ENCODE data around the gene KIF21A.

The KIF21A gene

GRCh38 chr12:39352471-39353017, 90.4 kb downstream of the KIF21A start:
- TF ChIP-seq CTCF (IDR thresholded peaks at IDR 0.05): no peak

DNA sequence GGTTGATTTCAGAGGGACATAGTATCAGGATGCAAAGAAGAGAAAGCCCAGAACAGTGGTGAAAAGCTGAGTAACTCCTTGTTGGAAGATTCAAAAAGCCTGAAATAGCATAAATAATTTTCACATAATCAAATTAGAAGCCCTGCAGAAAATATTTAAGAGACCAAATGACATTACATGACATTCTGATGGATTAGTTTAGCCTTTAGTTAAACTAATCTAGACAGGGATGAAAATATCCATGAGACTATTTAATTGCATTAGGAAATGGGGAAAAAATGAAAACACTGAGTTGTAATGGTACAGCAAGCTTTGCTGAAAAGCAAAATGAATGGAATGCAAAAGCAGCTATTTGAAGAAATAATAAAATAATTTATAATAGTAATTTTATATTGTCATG, 91.8 kb downstream of the KIF21A start:
- TF ChIP-seq CTCF (IDR thresholded peaks at IDR 0.05): no peak

DNA sequence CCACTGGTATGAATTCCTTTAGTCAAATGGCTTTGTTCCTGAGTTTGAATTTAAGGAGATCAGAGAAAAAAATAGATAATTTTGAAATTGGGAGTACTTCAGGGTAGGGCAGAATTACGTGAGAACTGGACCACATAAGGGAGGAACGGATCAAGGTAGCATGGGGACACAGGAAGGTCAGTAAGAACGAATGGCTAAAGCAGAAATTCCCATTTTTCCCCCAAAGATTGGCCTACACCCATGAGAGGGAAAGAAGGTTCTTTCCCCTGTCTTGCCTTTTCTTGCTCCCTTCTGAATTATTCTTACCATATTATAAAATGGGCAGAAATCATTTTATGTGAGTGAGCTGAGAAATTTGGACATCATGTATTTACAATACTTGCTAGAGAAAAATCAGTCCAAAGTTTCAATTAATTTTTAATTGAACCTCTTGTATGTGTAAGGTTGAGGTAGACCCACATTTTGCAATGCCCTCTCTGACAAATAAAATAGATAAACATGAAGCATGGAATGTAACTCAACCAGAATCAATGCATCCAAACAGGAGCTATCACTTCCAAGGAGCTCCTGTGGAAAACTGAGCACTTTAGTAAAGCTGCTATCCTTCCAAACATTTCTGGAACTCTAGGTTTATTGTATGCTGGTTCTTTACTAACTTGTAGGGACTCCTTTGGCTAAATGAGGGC, 93.8 kb downstream of the KIF21A start:
- TF ChIP-seq CTCF (IDR thresholded peaks at IDR 0.05): no peak

- TF ChIP-seq CTCF (IDR thresholded peaks at IDR 0.05): no peak
Measured at GRCh38 chr12:39348523-39348922, 94.4 kb downstream of the KIF21A start.

GRCh38 chr12:39344926-39345325, 98.0 kb downstream of the KIF21A start:
- TF ChIP-seq CTCF (IDR thresholded peaks at IDR 0.05): no peak

DNA sequence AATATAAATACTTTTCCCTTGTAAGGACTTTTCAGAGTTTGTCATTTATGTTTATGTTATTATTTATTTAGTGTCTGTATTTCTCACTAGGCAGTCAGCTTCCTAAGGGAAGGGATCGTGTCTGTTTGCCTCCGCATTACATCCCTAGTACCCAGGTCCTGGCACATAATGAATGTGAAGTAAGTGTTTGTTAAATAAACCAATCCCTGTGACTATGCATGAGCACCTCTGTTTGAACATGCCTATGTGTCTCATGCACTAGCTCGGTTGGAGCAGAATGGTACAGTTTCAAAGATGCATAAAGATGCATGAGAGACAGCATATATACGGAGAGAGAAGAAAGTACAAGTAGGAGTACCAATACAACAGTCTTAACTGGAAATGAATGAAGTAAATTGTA, 99.3 kb downstream of the KIF21A start:
- no peak for TF ChIP-seq CTCF (IDR thresholded peaks at IDR 0.05)

DNA sequence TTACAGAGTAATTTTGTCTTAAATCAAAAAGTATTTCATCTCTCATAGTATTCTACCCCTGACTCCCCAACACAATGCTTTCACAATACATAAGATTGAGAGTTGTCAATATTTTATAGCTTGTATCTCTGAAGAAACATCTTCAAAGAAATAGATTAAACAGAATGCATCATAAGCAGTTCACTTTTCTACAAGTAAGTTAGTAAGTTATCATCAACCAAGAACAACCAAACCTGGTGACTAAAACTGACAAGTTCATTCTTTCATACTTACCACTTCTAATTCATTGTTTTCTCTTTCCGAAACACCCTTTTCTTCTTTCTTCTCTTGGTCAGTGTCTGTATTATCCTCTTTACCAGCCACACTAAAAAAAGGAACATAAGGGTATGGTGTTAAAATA, 101.2 kb downstream of the KIF21A start:
- TF ChIP-seq CTCF (IDR thresholded peaks at IDR 0.05): no peak

- no peak for TF ChIP-seq CTCF (IDR thresholded peaks at IDR 0.05)
Measured at GRCh38 chr12:39341179-39341578, 101.7 kb downstream of the KIF21A start.

All from LNCAP (cell line).